ENCODE measurements around the gene AATK.
"Not testable (repeated sequence)": the region's sequence is repeated elsewhere in the genome, so short reads cannot be mapped to it uniquely, and the experiment has no call there.

Gene AATK

GRCh38 chr17:81161536-81161935 lies 4.5 kb downstream of the AATK start:
- DNase-seq (ENCODE audit: low read depth in 2 of 2): no peak

DNA sequence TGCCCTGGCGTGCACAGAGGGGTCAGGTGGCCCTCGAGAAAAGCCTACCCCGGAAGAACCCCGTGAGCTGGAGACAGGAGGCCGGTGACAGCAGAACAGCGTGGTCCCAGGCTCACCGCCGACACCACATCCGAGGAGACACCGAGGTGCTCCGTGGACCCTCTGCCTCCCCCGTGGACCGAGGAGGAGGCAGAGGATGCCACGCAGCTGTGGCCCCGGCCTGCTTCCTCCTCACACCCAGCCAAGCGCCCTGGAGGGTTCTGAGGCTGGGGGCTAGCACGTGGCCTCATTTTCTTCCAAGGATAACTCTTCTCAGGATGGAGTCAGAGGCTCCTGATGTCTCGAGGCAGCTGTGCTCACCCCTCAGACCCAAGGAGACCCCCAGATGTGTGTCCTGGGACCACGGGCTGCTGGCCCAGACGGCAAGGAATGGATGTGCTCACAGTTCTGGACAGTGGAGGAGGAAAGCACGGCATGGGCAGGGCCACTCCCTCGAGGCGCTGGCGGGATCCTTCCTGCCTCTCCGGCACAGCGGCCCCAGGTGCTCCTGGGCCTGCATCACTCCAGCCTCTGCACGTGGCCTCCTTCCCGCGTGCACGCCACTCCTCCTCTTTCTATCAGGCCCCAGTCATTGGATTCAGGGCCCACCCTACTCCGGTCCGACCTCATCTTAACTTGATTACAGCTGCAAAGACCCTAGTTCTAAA lies 5.1 kb downstream of the AATK start:
- no peak for DNase-seq (ENCODE audit: low read depth in 2 of 2)

DNA sequence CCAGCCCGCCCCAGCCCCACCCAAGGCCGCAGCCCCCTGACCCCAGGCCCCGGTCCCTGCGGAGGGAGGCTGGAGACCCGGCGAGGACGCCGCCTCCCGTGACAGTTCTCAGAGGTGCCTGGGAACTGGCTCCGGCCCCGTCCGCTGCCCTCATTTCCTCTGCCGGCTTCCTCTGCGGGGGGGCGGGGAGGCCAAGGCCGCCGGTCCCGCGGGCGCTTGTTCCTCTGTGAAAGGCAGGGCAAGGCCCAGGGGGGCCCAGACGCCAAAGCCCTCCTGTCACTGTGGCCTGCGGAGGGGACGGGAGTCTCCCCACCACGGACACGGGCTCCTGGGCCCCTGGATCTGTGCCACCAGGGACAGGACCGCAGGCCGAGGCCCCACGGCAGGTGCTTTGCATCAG lies 5.7 kb downstream of the AATK start:
- DNase-seq (ENCODE audit: low read depth in 2 of 2): no peak

GRCh38 chr17:81159611-81160265 lies 6.3 kb downstream of the AATK start:
- no peak for DNase-seq (ENCODE audit: low read depth in 2 of 2)

DNA sequence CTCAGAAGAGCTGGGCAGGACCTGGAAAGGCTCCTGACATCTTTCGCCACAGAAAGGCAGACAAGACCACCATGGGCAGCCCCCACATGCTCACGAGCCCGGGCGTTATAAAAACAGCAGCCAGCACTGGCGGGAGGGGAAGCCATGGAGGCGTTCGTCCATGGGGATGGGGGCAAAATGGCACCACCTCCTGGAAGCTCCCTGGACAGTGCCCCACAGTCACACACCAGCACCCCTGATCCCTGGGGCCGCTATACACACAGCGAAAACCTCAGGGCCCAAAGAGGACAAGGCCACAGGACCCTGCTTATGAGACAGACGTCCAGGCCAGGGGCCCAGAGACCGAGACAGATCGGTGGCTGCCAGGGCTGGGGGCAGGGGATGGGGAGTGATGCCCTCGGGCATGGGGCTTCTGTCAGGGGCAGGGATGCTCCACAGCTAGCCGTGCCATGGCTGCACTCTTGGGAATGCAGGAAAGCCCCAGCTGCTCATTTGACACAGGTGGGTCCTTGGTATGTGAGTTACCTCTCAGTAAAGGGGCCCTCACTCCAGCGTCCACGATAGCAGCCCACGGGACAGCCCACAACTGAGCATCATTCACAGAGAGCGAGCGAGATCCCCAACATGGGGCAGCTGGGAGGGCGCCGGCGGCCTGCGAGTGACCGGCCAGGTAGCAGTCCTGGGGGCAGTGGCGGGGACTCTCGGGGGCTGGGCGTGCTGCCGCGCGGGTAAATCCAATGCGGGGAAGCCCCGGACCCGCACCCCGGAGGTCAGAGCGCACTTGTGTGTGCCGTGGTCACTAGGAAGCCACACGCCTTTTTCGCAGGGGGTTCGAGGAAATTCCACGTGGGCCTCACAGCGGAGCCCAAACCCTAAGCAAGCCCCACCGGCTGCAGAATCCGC lies 7.1 kb downstream of the AATK start:
- DNase-seq (ENCODE audit: low read depth in 2 of 2): no peak

DNA sequence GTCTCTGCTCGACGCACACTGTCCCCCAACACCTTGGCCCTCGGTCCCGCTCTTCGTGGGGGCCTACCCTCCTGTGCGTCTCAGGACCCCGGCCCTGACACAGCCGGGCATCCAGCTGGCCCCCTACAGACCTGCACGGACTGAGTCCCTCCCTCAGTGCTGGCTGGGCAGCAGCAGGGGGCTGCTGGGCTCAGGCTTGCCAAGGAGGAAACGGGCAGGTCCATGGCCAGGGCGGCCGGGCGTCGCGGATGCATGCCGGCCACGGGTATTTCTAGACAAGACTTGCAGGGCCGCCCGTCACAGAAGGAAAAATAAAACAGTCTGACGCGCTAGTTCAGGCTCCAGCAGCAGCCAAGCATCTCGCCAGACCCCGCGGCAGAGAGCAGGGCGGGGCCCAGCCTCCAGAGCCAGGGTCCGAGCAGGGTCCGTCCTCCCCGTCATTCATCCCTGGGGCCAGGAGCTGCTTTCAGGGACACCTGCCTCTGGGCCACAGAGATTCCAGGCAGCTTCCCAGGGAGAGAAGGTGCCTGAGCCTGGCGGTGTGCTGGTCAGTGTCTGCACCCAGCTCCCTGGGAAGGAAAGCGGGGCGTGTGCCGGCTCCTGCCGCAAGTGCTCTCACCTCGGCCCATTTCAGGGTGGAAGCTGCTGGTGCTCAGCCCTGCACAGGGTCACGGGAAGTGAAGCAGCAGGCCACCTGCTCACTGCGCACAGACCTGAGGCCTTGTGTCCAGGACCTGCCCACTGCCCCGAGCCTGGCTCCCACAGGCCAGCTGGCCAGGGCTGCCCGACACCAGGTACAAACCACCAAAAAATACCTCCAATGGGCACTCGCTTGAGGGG lies 8.0 kb downstream of the AATK start:
- no peak for DNase-seq (ENCODE audit: low read depth in 2 of 2)

DNA sequence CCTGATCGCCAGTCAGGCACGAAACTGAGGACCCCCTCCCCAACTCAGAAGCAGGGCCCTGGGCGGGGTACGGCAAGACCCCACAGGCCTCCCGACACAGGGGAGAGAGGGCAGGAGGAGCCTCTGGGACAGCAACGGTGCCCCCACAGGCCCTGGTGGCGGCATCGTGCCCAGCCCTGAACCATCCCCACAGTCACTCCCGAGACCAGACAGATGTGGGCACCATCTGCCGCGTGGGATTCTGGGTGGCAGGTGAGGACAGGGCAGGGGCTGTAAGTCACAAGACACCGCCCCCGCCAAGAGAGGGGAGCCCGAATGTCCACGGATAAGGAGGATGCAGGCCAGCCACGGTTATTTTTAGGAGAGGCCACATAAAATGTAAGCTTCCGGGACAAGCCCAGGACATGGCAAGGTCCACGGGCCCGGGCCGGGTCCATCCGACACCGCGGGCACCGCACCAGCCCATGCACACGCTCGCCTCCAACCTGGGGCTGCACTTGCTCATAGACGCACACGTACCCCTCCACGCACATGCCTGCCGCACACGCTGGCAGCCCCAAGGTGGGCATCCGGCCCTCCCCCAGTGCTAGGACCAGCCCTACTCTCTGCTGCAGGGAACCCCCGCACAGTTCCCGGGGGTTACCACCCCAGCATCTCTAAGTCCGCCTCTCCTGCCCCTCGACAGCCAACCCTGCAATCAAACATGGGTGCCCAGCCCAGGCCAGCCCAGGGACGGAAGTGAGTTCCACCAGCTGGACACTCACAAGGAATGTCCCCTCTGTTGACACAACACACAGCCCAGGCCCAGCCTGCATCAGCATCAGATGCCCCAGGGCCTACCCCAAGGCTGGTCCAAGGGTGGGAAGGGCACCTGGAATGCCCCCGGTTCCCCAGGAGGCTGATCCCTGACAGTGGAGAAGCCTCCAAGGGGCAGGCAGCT lies 8.9 kb downstream of the AATK start:
- DNase-seq (ENCODE audit: low read depth in 2 of 2): no peak

DNA sequence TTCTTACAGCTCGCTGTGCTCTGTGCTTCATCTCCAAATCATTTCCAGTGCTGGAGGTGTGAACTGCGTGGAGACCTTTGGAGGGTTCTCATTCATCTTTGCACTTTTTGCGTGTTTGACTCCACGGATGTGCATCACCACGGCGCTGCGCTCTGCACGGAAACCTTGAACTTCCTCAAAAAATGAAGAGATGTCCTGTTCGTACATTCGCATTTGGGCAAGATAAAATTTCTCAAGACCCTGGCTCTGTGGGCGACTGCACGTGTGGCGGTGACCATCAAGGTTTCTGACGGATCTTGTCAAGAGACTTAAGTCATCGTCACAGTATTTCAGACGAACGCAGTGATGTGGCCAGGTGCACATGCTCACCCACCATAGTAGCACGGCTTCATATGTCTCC lies 11.1 kb downstream of the AATK start:
- DNase-seq (ENCODE audit: low read depth in 2 of 2): no peak

- not testable (repeated sequence) for DNase-seq (ENCODE audit: low read depth in 2 of 2)
Measured at GRCh38 chr17:81154016-81154415, 12.0 kb downstream of the AATK start.

DNA sequence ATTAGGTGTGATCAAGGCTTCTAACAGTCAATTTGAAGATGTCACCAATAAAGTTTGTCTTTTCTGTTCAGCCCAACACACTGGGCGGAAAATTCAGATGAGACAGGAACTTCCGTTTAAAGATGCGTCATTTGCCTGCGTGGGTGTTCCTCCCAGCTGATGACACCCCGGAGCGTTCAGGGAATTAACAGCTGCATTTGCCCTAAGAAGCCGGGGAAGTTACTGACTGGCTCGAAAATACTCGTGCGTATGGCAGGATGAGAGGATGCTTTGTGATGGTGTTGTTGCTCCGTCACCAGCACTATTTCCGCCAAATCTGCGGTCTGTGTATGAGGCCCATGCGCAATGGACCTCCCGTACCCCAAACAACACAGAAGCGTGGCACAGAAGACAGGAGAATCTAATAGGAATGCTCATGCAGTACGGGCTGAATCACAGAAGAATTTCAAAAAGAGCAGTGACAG lies 12.6 kb downstream of the AATK start:
- DNase-seq (ENCODE audit: low read depth in 2 of 2): no peak

GRCh38 chr17:81152288-81152828 lies 13.7 kb downstream of the AATK start:
- DNase-seq (ENCODE audit: low read depth in 2 of 2): no peak

- no peak for DNase-seq (ENCODE audit: low read depth in 2 of 2)
Measured at GRCh38 chr17:81151278-81151677, 14.7 kb downstream of the AATK start.

- DNase-seq (ENCODE audit: low read depth in 2 of 2): no peak
Measured at GRCh38 chr17:81150377-81151077, 15.5 kb downstream of the AATK start.

- no peak for DNase-seq (ENCODE audit: low read depth in 2 of 2)
Measured at GRCh38 chr17:81148986-81149533, 17.0 kb downstream of the AATK start.

- no peak for DNase-seq (ENCODE audit: low read depth in 2 of 2)
Measured at GRCh38 chr17:81148571-81148970, 17.4 kb downstream of the AATK start.

- no peak for DNase-seq (ENCODE audit: low read depth in 2 of 2)
Measured at GRCh38 chr17:81147701-81148100, 18.3 kb downstream of the AATK start.

- not testable (repeated sequence) for DNase-seq (ENCODE audit: low read depth in 2 of 2)
Measured at GRCh38 chr17:81146208-81146607, 19.8 kb downstream of the AATK start.

DNA sequence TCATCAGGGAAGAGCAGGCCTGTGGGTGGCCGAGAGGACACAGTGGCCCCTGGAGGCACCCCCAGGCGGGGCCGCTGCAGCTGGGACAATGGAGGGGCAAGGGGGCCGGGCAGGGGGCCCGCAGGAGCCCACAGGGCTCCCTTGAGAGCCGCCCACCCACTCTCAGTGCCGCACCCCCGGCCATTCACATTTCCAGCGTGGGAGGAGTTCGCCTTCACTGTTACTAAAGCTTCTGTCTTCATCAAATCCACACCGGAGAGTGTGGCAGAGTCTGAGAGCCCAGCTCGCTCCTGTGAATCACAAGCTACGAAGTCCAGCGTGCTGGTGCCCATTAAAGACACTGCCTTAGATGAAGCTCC lies 21.6 kb downstream of the AATK start:
- no peak for DNase-seq (ENCODE audit: low read depth in 2 of 2)

- DNase-seq (ENCODE audit: low read depth in 2 of 2): no peak
Measured at GRCh38 chr17:81143717-81144422, 22.2 kb downstream of the AATK start.
